ENCODE measurements around the gene AKAP8L.

AKAP8L gene

DNA sequence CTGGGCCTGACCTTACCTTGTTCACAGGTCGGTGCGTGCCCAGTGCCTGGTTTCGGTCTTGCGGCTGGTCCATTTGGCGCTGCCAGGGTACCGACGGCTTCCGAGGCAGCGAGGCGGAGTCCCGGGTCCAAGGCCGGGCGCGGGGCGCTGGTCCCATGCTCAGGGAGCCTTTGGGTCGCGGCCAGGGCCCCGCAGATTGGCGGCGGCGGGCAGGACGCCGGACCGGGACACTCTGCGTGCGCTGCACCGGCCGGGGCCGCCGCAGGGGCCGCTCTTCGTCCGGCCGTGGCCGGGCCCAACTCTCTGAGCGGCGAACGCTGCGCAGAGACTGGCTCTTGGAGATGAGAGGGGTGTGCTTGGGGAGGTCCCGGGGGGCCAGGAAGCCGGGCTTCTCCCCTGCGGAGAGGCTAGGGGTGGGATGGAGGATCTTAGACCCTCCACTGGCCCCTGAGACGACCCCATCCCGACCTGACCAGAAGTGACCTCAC, 34.3 kb upstream of the AKAP8L start:
- DNase-seq (ENCODE audit: low read depth), result no peak
- TF ChIP-seq, protein P1, sequence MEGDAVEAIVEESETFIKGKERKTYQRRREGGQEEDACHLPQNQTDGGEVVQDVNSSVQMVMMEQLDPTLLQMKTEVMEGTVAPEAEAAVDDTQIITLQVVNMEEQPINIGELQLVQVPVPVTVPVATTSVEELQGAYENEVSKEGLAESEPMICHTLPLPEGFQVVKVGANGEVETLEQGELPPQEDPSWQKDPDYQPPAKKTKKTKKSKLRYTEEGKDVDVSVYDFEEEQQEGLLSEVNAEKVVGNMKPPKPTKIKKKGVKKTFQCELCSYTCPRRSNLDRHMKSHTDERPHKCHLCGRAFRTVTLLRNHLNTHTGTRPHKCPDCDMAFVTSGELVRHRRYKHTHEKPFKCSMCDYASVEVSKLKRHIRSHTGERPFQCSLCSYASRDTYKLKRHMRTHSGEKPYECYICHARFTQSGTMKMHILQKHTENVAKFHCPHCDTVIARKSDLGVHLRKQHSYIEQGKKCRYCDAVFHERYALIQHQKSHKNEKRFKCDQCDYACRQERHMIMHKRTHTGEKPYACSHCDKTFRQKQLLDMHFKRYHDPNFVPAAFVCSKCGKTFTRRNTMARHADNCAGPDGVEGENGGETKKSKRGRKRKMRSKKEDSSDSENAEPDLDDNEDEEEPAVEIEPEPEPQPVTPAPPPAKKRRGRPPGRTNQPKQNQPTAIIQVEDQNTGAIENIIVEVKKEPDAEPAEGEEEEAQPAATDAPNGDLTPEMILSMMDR (conservative IDR thresholded peaks at IDR 0.05; ENCODE audit: low read depth, low read length), result peak; percentile 20
- H3K4me3 ChIP-seq (ENCODE audit: low read depth, low read length), result peak overlapping the region; percentile 60

DNA sequence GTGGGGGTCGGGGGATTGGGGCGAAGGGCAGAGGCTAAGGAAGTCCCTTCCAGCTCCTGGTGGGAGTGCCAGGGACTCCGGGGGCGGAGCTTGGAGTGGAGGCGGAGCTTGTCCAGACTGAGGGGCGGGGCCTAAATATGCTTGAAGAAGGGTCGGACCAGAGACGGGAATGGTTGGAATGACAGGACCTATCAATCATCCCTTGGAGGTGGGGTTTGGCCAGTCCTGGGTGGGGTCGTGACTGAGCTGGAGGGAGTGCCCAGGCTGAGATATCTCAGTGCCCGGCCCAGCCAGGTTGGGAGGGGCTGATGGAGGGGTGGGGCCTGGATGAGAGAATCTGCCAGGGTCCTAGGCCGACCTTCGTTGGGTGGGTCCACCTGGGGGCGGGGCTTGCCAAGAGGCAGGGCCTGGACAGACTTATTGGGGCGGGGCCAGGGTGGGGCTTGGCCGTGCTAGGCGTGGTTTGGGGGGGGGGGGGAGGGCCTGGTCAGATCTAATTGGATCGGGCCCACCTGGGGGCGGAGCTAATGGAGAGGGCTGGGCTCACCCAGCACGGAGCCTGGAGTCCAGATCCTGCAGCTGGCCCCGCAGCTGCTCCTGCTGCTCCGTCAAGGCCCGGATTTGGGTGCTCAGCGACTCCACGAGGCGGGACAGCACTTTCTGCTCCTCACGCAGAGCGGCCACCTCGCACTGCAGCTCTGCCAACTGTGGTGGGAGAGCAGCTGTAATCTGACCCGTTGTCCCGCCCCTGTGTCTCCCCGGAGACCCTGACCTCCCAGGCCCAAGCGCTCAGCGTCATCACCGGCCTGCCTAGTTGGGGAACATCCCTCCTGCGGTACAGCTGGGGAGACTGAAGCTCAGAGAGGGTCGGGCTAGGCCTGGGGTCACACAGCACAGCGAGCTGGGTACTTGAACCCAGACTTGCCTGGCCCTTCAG, 33.6 kb upstream of the AKAP8L start:
- peak; percentile 95 for DNase-seq (ENCODE audit: low read depth)
- TF ChIP-seq, protein P1 (conservative IDR thresholded peaks at IDR 0.05; ENCODE audit: low read depth, low read length), result no peak
- H3K4me3 ChIP-seq (ENCODE audit: low read depth, low read length), result peak overlapping the region; percentile 60

DNA sequence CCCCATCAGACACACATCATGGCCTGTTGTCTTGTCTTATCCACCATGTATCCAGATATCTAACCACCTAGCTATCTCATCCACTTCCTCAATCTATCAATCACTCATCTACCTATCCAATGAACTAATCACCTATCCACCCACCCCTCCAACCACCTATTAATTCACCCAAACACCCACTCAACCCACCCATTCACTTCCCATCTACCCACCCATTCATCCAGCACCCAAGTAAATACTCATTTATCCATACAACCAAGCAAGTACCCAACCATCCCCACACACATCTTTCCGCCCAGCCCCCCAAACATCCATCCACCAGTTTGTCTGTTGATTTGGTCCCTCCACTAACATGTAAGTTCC, 31.7 kb upstream of the AKAP8L start:
- TF ChIP-seq, protein P1 (conservative IDR thresholded peaks at IDR 0.05; ENCODE audit: low read depth, low read length), result no peak
- DNase-seq (ENCODE audit: low read depth), result no peak
- H3K4me3 ChIP-seq (ENCODE audit: low read depth, low read length), result no peak overlapping the region

DNA sequence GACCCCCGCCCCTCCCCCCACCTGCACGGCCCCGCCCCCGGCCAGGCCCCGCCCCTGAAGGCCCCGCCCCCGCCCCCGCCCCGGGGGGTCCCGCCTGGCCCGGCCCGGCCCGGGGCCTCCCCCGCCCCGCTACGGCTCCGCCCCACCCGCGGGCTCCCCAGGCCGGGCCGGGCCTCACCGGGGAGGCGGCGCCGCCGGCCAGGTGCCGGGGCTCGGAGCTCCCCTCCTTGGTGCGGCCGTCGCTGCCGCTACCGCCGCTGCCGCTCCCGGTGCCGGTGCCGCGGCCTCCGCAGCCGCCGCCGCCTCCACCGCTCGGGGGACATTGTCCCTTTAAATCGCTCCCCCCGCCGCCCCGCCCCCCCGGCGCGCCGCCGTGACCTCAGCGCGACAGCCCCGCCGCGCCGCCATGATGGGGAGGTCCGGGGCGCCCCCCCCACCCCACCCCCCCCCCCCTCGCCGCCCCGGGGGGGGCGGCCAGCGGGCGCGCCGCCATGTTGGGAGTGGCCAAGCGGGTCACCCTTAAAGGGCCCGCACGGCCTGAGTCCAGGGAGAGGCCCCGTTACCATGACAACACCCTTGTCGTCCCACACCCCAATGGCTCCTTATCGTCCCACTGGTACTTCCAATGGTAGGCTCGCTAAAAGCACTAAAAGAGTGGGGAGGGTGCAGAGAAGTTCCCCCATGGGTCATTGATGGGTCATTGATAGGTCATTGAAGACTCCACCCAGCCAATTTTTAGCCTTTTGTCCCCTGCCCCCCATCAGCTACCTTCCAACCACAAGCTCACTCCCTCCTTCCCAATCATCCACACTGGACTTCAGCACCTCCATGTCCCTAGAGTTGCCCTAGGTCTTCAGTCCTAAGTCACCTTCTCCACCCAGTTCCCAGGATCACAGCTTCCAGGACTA, 31.1 kb upstream of the AKAP8L start, which contains the start of gene WIZ:
WIZ (minus strand) TSS at position 337 of the 908 bp plus-strand sequence. CDS start 1,649 bp downstream, outside the sequence.
- DNase-seq (ENCODE audit: low read depth), result peak; percentile 70
- H3K4me3 ChIP-seq (ENCODE audit: low read depth, low read length), result peak within 1 kb of the TSS; percentile 70
- TF ChIP-seq, protein P1 (conservative IDR thresholded peaks at IDR 0.05; ENCODE audit: low read depth, low read length), result no peak

DNA sequence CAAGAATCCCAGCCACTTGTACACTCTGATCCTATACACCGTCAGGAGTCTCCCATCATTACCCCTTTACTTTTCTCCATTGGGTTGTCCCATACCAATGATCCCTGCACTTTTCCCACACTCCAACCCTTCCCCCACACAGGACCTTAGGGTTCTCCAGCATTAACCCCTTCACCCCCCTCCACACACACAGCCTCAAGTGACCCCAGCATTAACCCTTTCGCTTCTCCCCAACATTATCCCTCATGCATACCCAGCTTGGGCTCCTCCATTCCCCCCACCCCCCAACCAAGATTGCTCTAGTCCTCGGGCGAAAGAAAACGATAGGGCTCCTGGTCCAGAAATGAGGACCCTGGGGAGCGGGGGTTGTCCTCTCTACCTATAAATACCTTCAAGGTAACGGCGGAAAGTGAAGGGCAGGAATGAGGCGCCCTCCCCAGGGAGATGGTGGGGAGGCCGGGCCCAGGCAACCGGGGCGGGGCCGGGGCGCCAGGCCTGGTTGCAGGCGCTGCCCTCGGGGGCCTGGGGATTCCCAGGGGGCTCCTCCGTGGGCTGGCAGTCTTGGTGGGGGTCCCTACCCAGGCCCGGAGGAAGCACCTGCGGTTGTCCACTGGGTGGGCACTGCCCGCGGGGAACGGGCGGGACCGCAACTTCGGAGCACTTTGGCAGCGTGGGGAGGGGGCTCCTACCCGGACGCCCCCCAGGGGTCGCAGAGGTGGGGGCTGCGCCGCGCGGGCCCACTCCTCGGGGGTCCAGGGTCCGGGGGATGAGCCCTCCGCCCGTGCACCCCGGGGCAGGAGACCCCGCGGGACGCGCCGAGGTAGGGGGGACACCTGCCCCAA, 30.2 kb upstream of the AKAP8L start:
- peak overlapping the region; percentile 70 for H3K4me3 ChIP-seq (ENCODE audit: low read depth, low read length)
- TF ChIP-seq, protein P1 (conservative IDR thresholded peaks at IDR 0.05; ENCODE audit: low read depth, low read length), result no peak
- DNase-seq (ENCODE audit: low read depth), result no peak

Measured in choroid plexus epithelial cell (primary cell).